BJ (cell line): Measurements from ENCODE around the gene ENTPD5. TPM values are rescaled to one million over a fixed set of nuclear protein-coding genes. Genes with fewer than 3 reads are reported as not detected.

Source experiments
- CTCF ChIA-PET: fragments of 350-600 bp; formaldehyde crosslinking; extraction: SDS; loops from one replicate; lab custom pipeline; 2021; ENCODE audit warnings: antibody characterized with exemption, inconsistent platforms; lab: Yijun Ruan, JAX
- POLR2A ChIA-PET: fragments of 300-600 bp; sonication (Branson Sonifier 250); formaldehyde crosslinking; extraction: SDS; loops from one replicate; lab custom pipeline; 2021; ENCODE audit warnings: antibody characterized with exemption; lab: Charles Lee
- DNase-seq: peaks from one replicate; pipeline ENCODE4 v3.0.0-alpha.2; 2011; ENCODE audit warnings: low read depth
- H3K27me3 ChIP-seq: 2 replicates; pipeline ENCODE4 v1.6.0; 2011; ENCODE audit warnings: low read length; ENCODE audit not compliant: control insufficient read depth, insufficient read depth
- H3K36me3 ChIP-seq: 2 replicates; pipeline ENCODE4 v1.5.1; 2011; ENCODE audit warnings: low read length; ENCODE audit not compliant: control insufficient read depth, insufficient read depth
- H3K4me3 ChIP-seq: 2 replicates; pipeline ENCODE4 v1.5.1; 2011; ENCODE audit warnings: low read depth, mild to moderate bottlenecking, control low read depth, low read length
- polyA plus RNA-seq: library from polyadenylated mRNA; depleted of rRNA; stranded (reverse); fragments of >200 nt; gene quantifications from 2 replicates; pipeline ENCODE4 v1.2.3, GENCODE V29; 2011
- TF ChIP-seq, protein P1 (sequence below): IDR thresholded peaks from 2 replicates; pipeline ENCODE4 v1.5.1; 2011; ENCODE audit warnings: low read depth, mild to moderate bottlenecking, control low read depth, inconsistent platforms, low read length, moderate library complexity; ENCODE audit not compliant: insufficient read depth

The ENTPD5 gene
- polyA plus RNA-seq, 1 experiment = 8.9 TPM

DNA sequence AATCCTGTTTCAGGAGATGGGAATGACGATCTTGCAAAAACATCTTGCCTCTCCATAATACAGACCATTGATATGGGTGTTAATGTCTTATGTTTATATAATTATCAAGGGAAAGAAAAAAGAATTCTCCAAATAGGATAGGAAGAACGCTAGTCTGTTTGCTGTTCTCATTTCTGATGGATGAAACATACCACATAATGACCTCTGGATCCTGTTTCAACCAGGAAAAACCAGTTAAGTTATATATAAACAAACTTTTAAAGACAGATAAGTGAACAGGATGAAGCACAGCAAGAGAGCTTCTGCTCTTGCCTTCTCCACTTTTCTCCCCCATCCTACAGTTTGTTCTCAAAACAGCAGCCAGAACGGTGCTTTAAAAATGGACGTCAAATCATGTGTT is 41.2 kb downstream of the ENTPD5 start:
- peak; percentile 9 for DNase-seq
- Histone ChIP-seq H3K4me3 (no peak overlapping the region), H3K27me3 (no peaks in the 10 kb centered on the region), H3K36me3 (peaks cover 1% of the 10 kb centered on the region)
- ChIA-PET POLR2A (interaction anchor here (0.7 kb wide), 1 partner anchor 28 kb away, joined by 3 read pairs; the partner anchor contains the start of gene FAM161B), CTCF (no interaction called here)
- TF ChIP-seq, protein P1, sequence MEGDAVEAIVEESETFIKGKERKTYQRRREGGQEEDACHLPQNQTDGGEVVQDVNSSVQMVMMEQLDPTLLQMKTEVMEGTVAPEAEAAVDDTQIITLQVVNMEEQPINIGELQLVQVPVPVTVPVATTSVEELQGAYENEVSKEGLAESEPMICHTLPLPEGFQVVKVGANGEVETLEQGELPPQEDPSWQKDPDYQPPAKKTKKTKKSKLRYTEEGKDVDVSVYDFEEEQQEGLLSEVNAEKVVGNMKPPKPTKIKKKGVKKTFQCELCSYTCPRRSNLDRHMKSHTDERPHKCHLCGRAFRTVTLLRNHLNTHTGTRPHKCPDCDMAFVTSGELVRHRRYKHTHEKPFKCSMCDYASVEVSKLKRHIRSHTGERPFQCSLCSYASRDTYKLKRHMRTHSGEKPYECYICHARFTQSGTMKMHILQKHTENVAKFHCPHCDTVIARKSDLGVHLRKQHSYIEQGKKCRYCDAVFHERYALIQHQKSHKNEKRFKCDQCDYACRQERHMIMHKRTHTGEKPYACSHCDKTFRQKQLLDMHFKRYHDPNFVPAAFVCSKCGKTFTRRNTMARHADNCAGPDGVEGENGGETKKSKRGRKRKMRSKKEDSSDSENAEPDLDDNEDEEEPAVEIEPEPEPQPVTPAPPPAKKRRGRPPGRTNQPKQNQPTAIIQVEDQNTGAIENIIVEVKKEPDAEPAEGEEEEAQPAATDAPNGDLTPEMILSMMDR = no peak

DNA sequence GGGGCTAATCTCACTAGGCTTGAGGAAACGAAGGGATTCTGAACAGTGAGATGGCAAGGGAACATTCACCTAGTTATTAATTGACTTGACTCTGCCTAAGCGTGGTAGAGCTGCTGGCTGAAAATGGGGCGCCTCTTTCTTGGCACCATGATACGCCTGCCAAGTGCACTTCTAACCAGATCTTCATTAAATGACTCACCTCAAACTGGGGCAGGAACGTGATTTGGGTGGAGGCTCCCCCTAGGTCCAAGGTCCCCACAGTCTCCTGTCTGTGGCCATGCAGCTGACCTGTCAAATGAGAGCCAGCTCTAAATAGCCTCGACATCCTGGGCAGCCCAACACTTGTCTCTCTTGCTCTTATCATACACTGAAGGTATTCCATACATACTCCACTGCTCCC is 43.0 kb downstream of the ENTPD5 start:
- ChIA-PET CTCF (no interaction called here), POLR2A (no interaction called here)

DNA sequence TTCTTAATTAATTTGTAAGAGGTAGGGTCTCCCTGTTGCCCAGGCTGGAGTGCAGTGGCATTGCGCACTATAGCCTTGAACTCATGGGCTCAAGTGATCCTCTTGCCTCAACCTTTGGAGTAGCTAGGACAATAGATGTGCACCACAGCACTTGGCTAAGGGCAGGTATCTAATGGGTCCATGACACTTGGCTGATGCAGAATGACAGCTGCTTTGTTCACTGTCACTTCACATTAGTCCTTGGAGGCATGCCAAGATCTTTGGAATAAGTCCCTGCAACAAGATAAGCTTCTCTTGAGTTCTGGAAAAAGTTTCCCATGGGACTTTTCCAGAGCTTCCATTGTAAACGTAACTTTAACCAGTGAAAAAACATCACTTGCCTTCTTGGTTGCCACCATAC is 45.6 kb downstream of the ENTPD5 start:
- DNase-seq = no peak
- POLR2A ChIA-PET = no interaction called here

More for the DNA sequence above, 43.0 kb downstream of the ENTPD5 start:
- TF ChIP-seq, protein P1 = no peak
- Histone ChIP-seq H3K27me3 (no peaks in the 10 kb centered on the region), H3K36me3 (peaks cover 4% of the 10 kb centered on the region), H3K4me3 (no peak overlapping the region)
- no peak for DNase-seq

DNA sequence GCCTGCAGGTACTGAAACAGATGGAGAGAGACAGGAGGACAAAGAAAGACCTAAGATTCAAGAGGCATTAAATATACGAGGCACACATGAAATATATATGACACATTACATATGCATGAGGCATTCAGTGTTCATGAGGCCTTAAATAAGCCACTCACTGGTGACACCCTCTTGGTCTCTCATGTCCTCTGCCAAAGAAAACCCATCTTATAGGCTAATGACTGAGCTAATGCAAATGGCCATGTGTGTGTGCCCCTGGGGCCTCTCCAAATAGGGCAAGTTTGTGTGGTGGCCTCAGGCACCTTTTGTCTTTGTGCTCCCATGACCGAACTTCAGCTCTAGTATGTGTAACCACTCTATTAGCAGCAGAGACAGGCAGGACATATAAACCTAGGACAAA is 50.2 kb downstream of the ENTPD5 start:
- DNase-seq = no peak
- CTCF ChIA-PET = no interaction called here
- H3K27me3 ChIP-seq = no peaks in the 10 kb centered on the region
- no peak overlapping the region for H3K4me3 ChIP-seq
- POLR2A ChIA-PET = no interaction called here
- TF ChIP-seq, protein P1 = no peak
- peaks cover 12% of the 10 kb centered on the region for H3K36me3 ChIP-seq

More for the DNA sequence above, 45.6 kb downstream of the ENTPD5 start:
- Histone ChIP-seq H3K27me3 (no peaks in the 10 kb centered on the region), H3K36me3 (peaks cover 7% of the 10 kb centered on the region), H3K4me3 (no peak overlapping the region)
- CTCF ChIA-PET = interaction anchor here (1.2 kb wide), 1 partner anchor 14 kb away, joined by 3 read pairs; no protein-coding TSS in a partner anchor
- TF ChIP-seq, protein P1 = no peak

DNA sequence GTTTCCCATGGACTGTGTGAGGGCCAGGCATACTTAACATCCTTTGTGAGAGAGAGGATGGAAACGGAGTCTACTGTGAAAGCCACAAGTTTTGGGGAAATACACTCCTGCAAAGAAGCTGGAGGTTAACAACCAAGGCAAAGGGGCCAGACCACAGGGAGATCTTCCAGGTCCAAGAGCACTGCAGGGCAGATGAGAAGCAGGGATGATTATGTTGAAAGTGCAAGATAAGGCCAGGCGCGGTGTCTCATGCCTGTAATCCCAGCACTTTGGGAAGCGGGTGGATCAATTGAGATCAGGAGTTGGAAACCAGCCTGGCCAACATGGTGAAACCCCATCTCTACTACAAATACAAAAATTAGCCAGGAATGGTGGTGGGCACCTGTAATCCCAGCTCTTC is 53.9 kb downstream of the ENTPD5 start:
- TF ChIP-seq, protein P1 = no peak
- H3K4me3 ChIP-seq = no peak overlapping the region
- H3K36me3 ChIP-seq = peaks cover 15% of the 10 kb centered on the region
- ChIA-PET POLR2A (no interaction called here), CTCF (interaction anchor here (1.2 kb wide), 1 partner anchor 9 kb away, joined by 5 read pairs; no protein-coding TSS in a partner anchor)
- DNase-seq = no peak
- H3K27me3 ChIP-seq = no peaks in the 10 kb centered on the region
